ENCODE measurements around the gene TBC1D4.

TBC1D4 gene

GRCh38 chr13:75417012-75417384, 65.0 kb downstream of the TBC1D4 start:
- DNase-seq: no peak

- no peak for DNase-seq
Measured at GRCh38 chr13:75416327-75417011, 65.5 kb downstream of the TBC1D4 start.

- no peak for DNase-seq
Measured at GRCh38 chr13:75415694-75416093, 66.3 kb downstream of the TBC1D4 start.

- DNase-seq: no peak
Measured at GRCh38 chr13:75415171-75415570, 66.8 kb downstream of the TBC1D4 start.

GRCh38 chr13:75414036-75414827, 67.7 kb downstream of the TBC1D4 start:
- no peak for DNase-seq

GRCh38 chr13:75411924-75412537, 69.9 kb downstream of the TBC1D4 start:
- DNase-seq: no peak

GRCh38 chr13:75410207-75410606, 71.8 kb downstream of the TBC1D4 start:
- no peak for DNase-seq

- DNase-seq: no peak
Measured at GRCh38 chr13:75407998-75408397, 74.0 kb downstream of the TBC1D4 start.

- DNase-seq: no peak
Measured at GRCh38 chr13:75407473-75407872, 74.5 kb downstream of the TBC1D4 start.

- DNase-seq: peak; percentile 78
Measured at GRCh38 chr13:75405976-75406703, 75.8 kb downstream of the TBC1D4 start.

- peak; percentile 2 for DNase-seq
Measured at GRCh38 chr13:75404726-75405125, 77.2 kb downstream of the TBC1D4 start.

- DNase-seq: no peak
Measured at GRCh38 chr13:75402787-75403186, 79.2 kb downstream of the TBC1D4 start.

GRCh38 chr13:75400775-75401174, 81.2 kb downstream of the TBC1D4 start:
- no peak for DNase-seq

- DNase-seq: no peak
Measured at GRCh38 chr13:75399879-75400217, 82.1 kb downstream of the TBC1D4 start.

- no peak for DNase-seq
Measured at GRCh38 chr13:75399168-75399878, 82.6 kb downstream of the TBC1D4 start.

- DNase-seq: no peak
Measured at GRCh38 chr13:75398072-75398471, 83.9 kb downstream of the TBC1D4 start.

GRCh38 chr13:75395901-75396300, 86.1 kb downstream of the TBC1D4 start:
- DNase-seq: no peak

- DNase-seq: no peak
Measured at GRCh38 chr13:75395066-75395465, 86.9 kb downstream of the TBC1D4 start.

GRCh38 chr13:75393839-75394520, 88.0 kb downstream of the TBC1D4 start:
- DNase-seq: peak; percentile 13

GRCh38 chr13:75391432-75392100, 90.4 kb downstream of the TBC1D4 start:
- no peak for DNase-seq

GRCh38 chr13:75390229-75390628, 91.7 kb downstream of the TBC1D4 start:
- DNase-seq: no peak

- no peak for DNase-seq
Measured at GRCh38 chr13:75385708-75386083, 96.3 kb downstream of the TBC1D4 start.
